Upper lobe of left lung (tissue), 6 donors: ENCODE measurements around the gene ST3GAL5. TPM values are rescaled to one million over a fixed set of nuclear protein-coding genes. Genes with fewer than 3 reads are reported as not detected.

ENCODE experiments used
- ATAC-seq, 2 donors: fragments of 200-7000 bp; cut with Tn5 transposase; one replicate each; pipeline ENCODE4 v1.9.1; 2022; ENCODE audit warnings: mild to moderate bottlenecking in 2 of 2, moderate library complexity in 2 of 2; ENCODE audit not compliant: low FRiP score in 2 of 2
- DNase-seq, 2 donors: peaks; one replicate each; pipeline ENCODE4 v3.0.0-alpha.2; 2019 to 2020
- H3K27ac ChIP-seq, 4 donors: fragments of 200-600 bp; sonication (generic); one replicate each; pipeline ENCODE4 v1.5.1; 2016 to 2019
- H3K27me3 ChIP-seq, 4 donors: fragments of 200-600 bp; sonication (generic); one replicate each; pipeline ENCODE4 v1.5.1; 2017 to 2019
- H3K36me3 ChIP-seq, 4 donors: fragments of 200-600 bp; sonication (generic); one replicate each; pipeline ENCODE4 v1.5.1; 2016 to 2019
- H3K4me1 ChIP-seq, 4 donors: fragments of 200-600 bp; sonication (generic); one replicate each; pipeline ENCODE4 v1.5.1; 2018 to 2019
- H3K4me3 ChIP-seq, 4 donors: fragments of 200-600 bp; sonication (generic); one replicate each; pipeline ENCODE4 v1.5.1; 2017 to 2019; ENCODE audit warnings: mild to moderate bottlenecking in 2 of 4, moderate library complexity in 1 of 4
- H3K9me3 ChIP-seq, 4 donors: fragments of 200-600 bp; sonication (generic); one replicate each; pipeline ENCODE4 v1.5.1; 2018 to 2019
- CTCF ChIP-seq, 6 experiments: fragments of 450-650 bp in 4 of 6; fragments of 200-600 bp in 2 of 6; sonication (generic) in 2 of 6; IDR thresholded peaks; one replicate each; pipeline ENCODE4 v1.5.1; 2016 to 2019; ENCODE audit warnings: antibody characterized with exemption in 6 of 6
- EP300 ChIP-seq, 4 donors: sonication (generic); formaldehyde crosslinking; IDR thresholded peaks; one replicate each; pipeline ENCODE4 v1.5.1; 2017; ENCODE audit warnings: antibody characterized with exemption in 4 of 4, control low read depth in 2 of 4
- POLR2A ChIP-seq, 4 donors: fragments of 450-650 bp; IDR thresholded peaks; one replicate each; pipeline ENCODE4 v1.5.1; 2016 to 2017; ENCODE audit warnings: antibody characterized with exemption in 4 of 4, mild to moderate bottlenecking in 2 of 4
- POLR2AphosphoS5 ChIP-seq, 2 donors: sonication (generic); formaldehyde crosslinking; IDR thresholded peaks; one replicate each; pipeline ENCODE4 v1.5.1; 2017; ENCODE audit warnings: antibody characterized with exemption in 2 of 2
- WGBS, 2 donors: methylation state at CpG; one replicate each; pipeline ENCODE4 v1.1.5; 2017 to 2018; 5-methylcytosine and 5-hydroxymethylcytosine counted together
- total RNA-seq, 6 donors: library from RNA; depleted of rRNA in 4 of 6; stranded (reverse); fragments of >200 nt in 4 of 6; gene quantifications; one replicate each; pipeline versions ENCODE4 v1.1.0 to v1.2.1, GENCODE V29; 2016 to 2021
- donor health status: DM: no; HTN: no; CAD: no; lungs with moderate emphysema.
- donor health status: DM: no; HTN: yes; CAD: no; lungs with severe emphysema.

Gene ST3GAL5
- total RNA-seq, 6 donors from 2014 or later, result 54.5 to 162 (median 83.8) TPM

DNA sequence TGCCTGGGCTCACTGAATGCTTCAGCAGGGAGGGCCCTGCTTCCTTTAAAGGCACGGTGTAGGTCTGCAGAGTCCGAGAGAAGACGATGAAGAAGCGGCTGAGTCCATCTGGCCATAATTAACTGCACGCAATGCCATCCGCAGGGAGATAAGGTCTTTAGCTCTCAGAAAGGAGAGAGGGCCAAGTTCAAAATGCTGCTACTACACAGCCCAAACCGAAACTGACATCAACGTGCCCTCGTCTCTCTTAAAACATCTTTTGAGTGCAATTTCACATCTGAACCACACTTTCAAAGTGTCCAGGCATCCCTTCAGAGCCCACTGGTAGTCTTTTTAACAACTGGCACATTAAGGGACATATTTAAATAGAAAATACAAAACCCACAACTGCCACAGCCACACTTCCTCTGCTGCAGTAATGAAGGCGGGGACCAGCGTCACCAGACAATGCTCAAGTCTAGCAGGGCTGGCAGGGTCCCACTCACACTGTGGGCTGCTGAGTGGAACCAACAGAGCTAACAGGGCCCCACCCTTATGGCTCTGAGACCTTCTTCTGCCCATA lies 35.8 kb downstream of the ST3GAL5 start:
- TF ChIP-seq POLR2AphosphoS5 (IDR thresholded peaks at IDR 0.05) (no peak), POLR2A (IDR thresholded peaks at IDR 0.05) (peak in 1 of 4 donors; percentile 6)
- Histone ChIP-seq H3K27me3 (no peaks in the 10 kb centered on the region), H3K4me1 (peaks cover 0 to 11% (median 9%) of the 10 kb centered on the region in 4 donors), H3K36me3 (peaks cover 0 to 33% (median 5%) of the 10 kb centered on the region in 4 donors), H3K9me3 (no peaks in the 10 kb centered on the region), H3K4me3 (no peak overlapping the region), H3K27ac (peak overlapping the region; percentile 61 to 77 (median 63))
- WGBS, 2 donors, result 75 to 82% methylated on average over 11 of the region's 11 CpGs
- ATAC-seq (peak; percentile 15 to 72), DNase-seq (peak in 1 of 2 donors; percentile 54)

DNA sequence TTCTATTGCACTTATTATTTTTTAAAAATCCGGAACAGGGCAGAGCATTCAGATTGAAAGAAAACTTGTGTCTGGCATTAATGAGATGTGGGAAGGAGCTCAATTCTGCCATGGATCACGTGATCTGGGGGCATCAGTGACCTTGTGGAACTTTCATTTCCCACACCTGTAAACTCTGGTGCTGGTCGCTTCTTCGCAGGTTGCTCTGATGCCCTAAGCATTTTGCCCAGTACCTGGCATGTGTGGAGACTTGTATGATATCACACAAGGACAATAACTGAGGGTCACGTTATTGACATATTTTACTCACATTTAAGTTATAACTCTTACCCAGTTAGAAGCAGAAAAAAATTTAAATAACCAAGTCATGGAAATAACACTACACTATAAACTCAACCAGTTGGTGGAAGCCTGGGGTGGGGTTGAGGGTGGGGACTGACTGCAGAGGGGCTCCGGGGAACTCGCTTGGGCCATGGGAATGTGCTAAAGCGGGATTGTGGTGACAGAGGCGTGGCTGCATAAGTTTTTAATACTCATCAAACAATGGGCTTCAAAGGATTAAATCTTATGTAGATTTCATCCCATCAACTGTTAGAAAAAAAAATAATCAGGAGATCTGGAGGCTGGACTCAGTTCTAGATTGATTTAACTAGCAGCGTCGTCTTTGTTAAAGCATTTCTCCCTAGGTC lies 36.5 kb downstream of the ST3GAL5 start:
- Histone ChIP-seq H3K36me3 (peaks cover 2 to 39% (median 8%) of the 10 kb centered on the region in 4 donors), H3K27me3 (no peaks in the 10 kb centered on the region), H3K4me3 (no peak overlapping the region), H3K4me1 (peaks cover 0 to 11% (median 9%) of the 10 kb centered on the region in 4 donors), H3K9me3 (no peaks in the 10 kb centered on the region), H3K27ac (peak overlapping the region; percentile 61 to 77 (median 63))
- ATAC-seq (no peak), DNase-seq (no peak)
- no peak for TF ChIP-seq POLR2AphosphoS5 (IDR thresholded peaks at IDR 0.05)
- no peak for TF ChIP-seq EP300 (IDR thresholded peaks at IDR 0.05)
- no peak for TF ChIP-seq POLR2A (IDR thresholded peaks at IDR 0.05)
- no peak for TF ChIP-seq CTCF (IDR thresholded peaks at IDR 0.05)
- WGBS, 2 donors, result 90 to 95% methylated on average over 11 of the region's 11 CpGs

GRCh38 chr2:85851253-85852151 lies 37.3 kb downstream of the ST3GAL5 start:
- DNase-seq (no peak), ATAC-seq (no peak)
- 76 to 81% methylated on average over 11 of the region's 11 CpGs for WGBS, 2 donors
- TF ChIP-seq EP300 (IDR thresholded peaks at IDR 0.05) (no peak), POLR2AphosphoS5 (IDR thresholded peaks at IDR 0.05) (no peak), CTCF (IDR thresholded peaks at IDR 0.05) (no peak)
- H3K36me3 ChIP-seq, result peaks cover 5 to 45% (median 8%) of the 10 kb centered on the region in 4 donors
- H3K4me1 ChIP-seq, result peaks cover 0 to 11% (median 9%) of the 10 kb centered on the region in 4 donors
- no peaks in the 10 kb centered on the region for H3K9me3 ChIP-seq
- no peaks in the 10 kb centered on the region for H3K27me3 ChIP-seq
- H3K4me3 ChIP-seq, result no peak overlapping the region
- peak overlapping the region in 2 of 4 donors; percentile 12 to 38 for H3K27ac ChIP-seq

DNA sequence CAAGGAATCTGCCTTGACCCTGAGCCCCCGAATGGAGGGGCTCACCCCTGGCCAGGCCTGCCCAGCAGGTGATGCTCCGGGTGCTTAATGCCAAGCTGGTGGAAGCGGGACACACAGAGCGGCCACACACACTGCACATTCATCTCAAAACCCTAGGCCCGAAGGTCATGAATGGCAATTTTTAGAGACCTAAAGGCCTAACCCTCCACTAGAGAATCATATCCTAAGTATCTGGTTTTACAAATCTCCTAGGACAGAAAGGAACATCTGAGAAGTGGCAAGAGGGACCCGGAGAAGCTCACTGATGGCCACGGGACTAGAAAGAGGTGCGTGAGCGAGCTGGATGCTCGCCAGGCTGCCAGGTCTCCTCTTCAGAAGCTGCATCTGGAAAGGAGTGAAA lies 38.3 kb downstream of the ST3GAL5 start:
- ATAC-seq (no peak), DNase-seq (no peak)
- H3K4me1 ChIP-seq, result peaks cover 0 to 11% (median 9%) of the 10 kb centered on the region in 4 donors
- H3K4me3 ChIP-seq, result no peak overlapping the region
- H3K27ac ChIP-seq, result no peak overlapping the region
- H3K27me3 ChIP-seq, result no peaks in the 10 kb centered on the region
- WGBS, 2 donors, result 91 to 96% methylated on average over 10 of the region's 10 CpGs
- TF ChIP-seq EP300 (IDR thresholded peaks at IDR 0.05) (no peak), CTCF (IDR thresholded peaks at IDR 0.05) (no peak), POLR2A (IDR thresholded peaks at IDR 0.05) (no peak), POLR2AphosphoS5 (IDR thresholded peaks at IDR 0.05) (no peak)
- no peaks in the 10 kb centered on the region for H3K9me3 ChIP-seq
- peaks cover 5 to 54% (median 10%) of the 10 kb centered on the region in 4 donors for H3K36me3 ChIP-seq

DNA sequence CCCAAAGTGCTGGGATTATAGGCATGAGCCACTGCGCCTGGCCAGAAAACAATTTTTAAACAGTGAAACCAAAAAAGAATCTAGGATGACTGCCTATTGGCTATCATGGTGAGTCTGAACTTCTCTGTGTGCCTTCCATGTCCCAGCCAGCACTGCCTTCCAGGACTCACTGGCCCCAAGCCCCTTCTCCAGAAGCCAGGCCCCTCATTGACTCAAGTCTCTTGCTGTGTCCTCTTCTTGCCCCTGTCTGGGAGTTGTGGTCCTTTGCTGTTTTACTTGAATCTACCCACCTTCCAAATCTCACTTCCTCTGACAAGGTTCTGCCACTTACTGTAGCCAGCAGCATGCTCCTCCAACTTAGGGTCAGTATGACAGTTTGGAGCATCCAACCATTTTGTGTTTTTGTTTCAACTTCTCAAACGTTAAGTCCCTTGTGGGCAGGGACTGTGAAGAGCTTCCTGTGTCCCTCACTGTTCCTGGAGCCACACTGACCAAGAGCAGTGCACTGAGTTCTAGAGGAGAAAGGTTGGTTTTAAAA lies 41.7 kb downstream of the ST3GAL5 start:
- Histone ChIP-seq H3K9me3 (no peaks in the 10 kb centered on the region), H3K4me1 (no peaks in the 10 kb centered on the region), H3K27ac (no peak overlapping the region), H3K36me3 (peaks cover 7 to 61% (median 15%) of the 10 kb centered on the region in 4 donors), H3K27me3 (no peaks in the 10 kb centered on the region), H3K4me3 (no peak overlapping the region)
- no peak for ATAC-seq
- no peak for TF ChIP-seq EP300 (IDR thresholded peaks at IDR 0.05)
- no peak for TF ChIP-seq POLR2A (IDR thresholded peaks at IDR 0.05)
- no peak for TF ChIP-seq POLR2AphosphoS5 (IDR thresholded peaks at IDR 0.05)
- TF ChIP-seq CTCF (IDR thresholded peaks at IDR 0.05), result no peak
- DNase-seq, result no peak
- 67 to 78% methylated on average over 2 of the region's 2 CpGs for WGBS, 2 donors
